ENCODE data around the gene OSBPL3. TPM values are rescaled to one million over a fixed set of nuclear protein-coding genes. Genes with fewer than 3 reads are reported as not detected.

OSBPL3 gene
- total RNA-seq, 1 donor, result 30.8 TPM

- H4K20me1 ChIP-seq (ENCODE audit: insufficient read depth, low read length), result no peaks in the 10 kb centered on the region
- H3K4me2 ChIP-seq (ENCODE audit: insufficient read depth, low read length), result no peak overlapping the region
- TF ChIP-seq CTCF (IDR thresholded peaks at IDR 0.05; ENCODE audit: extremely low read depth, low read depth, low read length), result no peak
- peaks cover 5% of the 10 kb centered on the region for H3K4me1 ChIP-seq (ENCODE audit: insufficient read depth, low read length)
- no peaks in the 10 kb centered on the region for H3K79me2 ChIP-seq (ENCODE audit: insufficient read depth, low read length)
- H3K27me3 ChIP-seq (ENCODE audit: insufficient read depth, low read length), result no peaks in the 10 kb centered on the region
- no peaks in the 10 kb centered on the region for H3K36me3 ChIP-seq (ENCODE audit: insufficient read depth, low read length)
- no peak overlapping the region for H3K27ac ChIP-seq (ENCODE audit: low read depth, low read length)
- DNase-seq (ENCODE audit: insufficient read length, low spot score, missing footprints), result no peak
- no peak overlapping the region for H2AFZ ChIP-seq (ENCODE audit: low read length)
- H3K9me3 ChIP-seq (ENCODE audit: low read depth, low read length), result no peaks in the 10 kb centered on the region
- H3K4me3 ChIP-seq (ENCODE audit: insufficient read depth, low read length), result no peak overlapping the region
These were observed 217.2 kb downstream of the OSBPL3 start for GRCh38 chr7:24762771-24763170.

- no peak overlapping the region for H3K4me2 ChIP-seq (ENCODE audit: insufficient read depth, low read length)
- H3K79me2 ChIP-seq (ENCODE audit: insufficient read depth, low read length), result no peaks in the 10 kb centered on the region
- H3K9me3 ChIP-seq (ENCODE audit: low read depth, low read length), result no peaks in the 10 kb centered on the region
- H2AFZ ChIP-seq (ENCODE audit: low read length), result no peak overlapping the region
- TF ChIP-seq CTCF (IDR thresholded peaks at IDR 0.05; ENCODE audit: extremely low read depth, low read depth, low read length), result no peak
- DNase-seq (ENCODE audit: insufficient read length, low spot score, missing footprints), result no peak
- H3K4me3 ChIP-seq (ENCODE audit: insufficient read depth, low read length), result no peak overlapping the region
- no peaks in the 10 kb centered on the region for H3K27me3 ChIP-seq (ENCODE audit: insufficient read depth, low read length)
- H4K20me1 ChIP-seq (ENCODE audit: insufficient read depth, low read length), result no peaks in the 10 kb centered on the region
- H3K27ac ChIP-seq (ENCODE audit: low read depth, low read length), result no peak overlapping the region
- peaks cover 13% of the 10 kb centered on the region for H3K4me1 ChIP-seq (ENCODE audit: insufficient read depth, low read length)
- no peaks in the 10 kb centered on the region for H3K36me3 ChIP-seq (ENCODE audit: insufficient read depth, low read length)
These were observed 219.0 kb downstream of the OSBPL3 start for GRCh38 chr7:24760968-24761367.

- H3K79me2 ChIP-seq (ENCODE audit: insufficient read depth, low read length), result peaks cover 3% of the 10 kb centered on the region
- peak within 1 kb of the TSS; percentile 86 for H3K4me2 ChIP-seq (ENCODE audit: insufficient read depth, low read length)
- H3K4me1 ChIP-seq (ENCODE audit: insufficient read depth, low read length), result peaks cover 13% of the 10 kb centered on the region
- H3K4me3 ChIP-seq (ENCODE audit: insufficient read depth, low read length), result peak within 1 kb of the TSS; percentile 82
- H3K27ac ChIP-seq (ENCODE audit: low read depth, low read length), result peak within 1 kb of the TSS; percentile 67
- TF ChIP-seq CTCF (IDR thresholded peaks at IDR 0.05; ENCODE audit: extremely low read depth, low read depth, low read length), result no peak
- H4K20me1 ChIP-seq (ENCODE audit: insufficient read depth, low read length), result no peaks in the 10 kb centered on the region
- H3K27me3 ChIP-seq (ENCODE audit: insufficient read depth, low read length), result no peaks in the 10 kb centered on the region
- no peaks in the 10 kb centered on the region for H3K9me3 ChIP-seq (ENCODE audit: low read depth, low read length)
- H3K36me3 ChIP-seq (ENCODE audit: insufficient read depth, low read length), result no peaks in the 10 kb centered on the region
- H2AFZ ChIP-seq (ENCODE audit: low read length), result peak within 1 kb of the TSS; percentile 91
- peak; percentile 94 for DNase-seq (ENCODE audit: insufficient read length, low spot score, missing footprints)
These were observed 222.4 kb downstream of the OSBPL3 start, which contains the start of gene GSDME for GRCh38 chr7:24757353-24758275. Gene GSDME (minus strand): TSS chr7:24757464. CDS start chr7:24749774, 7,690 bp downstream.
